OCI-LY1 (cell line): Measurements from ENCODE around the gene TMEM89.

ENCODE experiments used
- H2AFZ ChIP-seq: fragments of 200-600 bp; sonication (generic), shearing (Covaris generic); 2 replicates; pipeline ENCODE4 v1.6.0; 2014; ENCODE audit warnings: antibody characterized with exemption, mild to moderate bottlenecking, low read length
- H3F3A ChIP-seq: fragments of 200-600 bp; sonication (generic), shearing (Covaris generic); 2 replicates; pipeline ENCODE4 v1.6.0; 2014; ENCODE audit warnings: mild to moderate bottlenecking, antibody characterized with exemption, low read length, moderate library complexity; ENCODE audit not compliant: insufficient read depth
- H3K27ac ChIP-seq: fragments of 200-600 bp; sonication (generic); 2 replicates; pipeline ENCODE4 v1.5.1; 2014; ENCODE audit warnings: low read length, mixed run types, mild to moderate bottlenecking, low read depth; ENCODE audit not compliant: poor library complexity, severe bottlenecking
- H3K27me3 ChIP-seq: fragments of 200-600 bp; sonication (generic); 2 replicates; pipeline ENCODE4 v1.6.0; 2014; ENCODE audit warnings: antibody characterized with exemption, mild to moderate bottlenecking, low read length, moderate library complexity; ENCODE audit not compliant: insufficient read depth
- H3K36me3 ChIP-seq: fragments of 200-600 bp; sonication (generic); 2 replicates; pipeline ENCODE4 v1.6.1; 2014; ENCODE audit warnings: mild to moderate bottlenecking, antibody characterized with exemption, low read length, moderate library complexity, mixed read lengths; ENCODE audit not compliant: insufficient read depth
- H3K4me1 ChIP-seq: fragments of 200-600 bp; sonication (generic); 2 replicates; pipeline ENCODE4 v1.5.1; 2014; ENCODE audit warnings: mild to moderate bottlenecking, low read length, moderate library complexity; ENCODE audit not compliant: insufficient read depth, severe bottlenecking
- H3K4me2 ChIP-seq: fragments of 200-600 bp; sonication (generic), shearing (Covaris generic); 2 replicates; pipeline ENCODE4 v1.6.1; 2014; ENCODE audit warnings: low read length
- H3K4me3 ChIP-seq: fragments of 200-600 bp; sonication (generic); 2 replicates; pipeline ENCODE4 v1.5.1; 2014; ENCODE audit warnings: low read length, low read depth, mild to moderate bottlenecking, mixed read lengths; ENCODE audit not compliant: poor library complexity, severe bottlenecking
- H3K79me2 ChIP-seq: fragments of 200-600 bp; shearing (Covaris generic); 2 replicates; pipeline ENCODE4 v1.6.1; 2016; ENCODE audit warnings: mixed run types, low read length, mixed read lengths; ENCODE audit not compliant: insufficient read depth
- H3K9ac ChIP-seq: fragments of 200-600 bp; sonication (generic), shearing (Covaris generic); 2 replicates; pipeline ENCODE4 v1.6.1; 2014; ENCODE audit warnings: mild to moderate bottlenecking, low read length, mixed read lengths
- H3K9me2 ChIP-seq: fragments of 200-600 bp; sonication (generic), shearing (Covaris generic); 2 replicates; pipeline ENCODE4 v1.6.1; 2014; ENCODE audit warnings: low read depth, mild to moderate bottlenecking, low read length, mixed read lengths
- H3K9me3 ChIP-seq: fragments of 200-600 bp; shearing (Covaris generic); 2 replicates; pipeline ENCODE4 v1.6.1; 2014; ENCODE audit warnings: low read length, mixed read lengths
- H4K20me1 ChIP-seq: fragments of 200-600 bp; sonication (generic), shearing (Covaris generic); 2 replicates; pipeline ENCODE4 v1.6.0; 2016; ENCODE audit warnings: mild to moderate bottlenecking, low read length; ENCODE audit not compliant: insufficient read depth
- CTCF ChIP-seq: fragments of 200-600 bp; sonication (generic), shearing (Covaris generic); IDR thresholded peaks from 2 replicates; pipeline ENCODE4 v1.5.1; 2017; ENCODE audit warnings: mild to moderate bottlenecking, antibody characterized with exemption, low read length, moderate library complexity, mixed read lengths
- EZH2 ChIP-seq: fragments of 200-600 bp; sonication (generic), shearing (Covaris generic); IDR thresholded peaks from 2 replicates; pipeline ENCODE4 v1.8.0; 2017; ENCODE audit warnings: borderline replicate concordance, mixed run types, mild to moderate bottlenecking, antibody characterized with exemption, low read length, moderate library complexity, mixed read lengths

Gene TMEM89

GRCh38 chr3:48572517-48572916 lies 49.1 kb downstream of the TMEM89 start:
- H3K9me2 ChIP-seq, result no peaks in the 10 kb centered on the region
- no peak overlapping the region for H3K4me3 ChIP-seq
- no peak overlapping the region for H3K4me2 ChIP-seq
- no peak overlapping the region for H3K27ac ChIP-seq
- H2AFZ ChIP-seq, result no peak overlapping the region
- no peaks in the 10 kb centered on the region for H3F3A ChIP-seq
- H3K36me3 ChIP-seq, result no peaks in the 10 kb centered on the region
- TF ChIP-seq EZH2 (no peak), CTCF (no peak)
- H3K4me1 ChIP-seq, result no peaks in the 10 kb centered on the region
- no peaks in the 10 kb centered on the region for H3K9me3 ChIP-seq
- H4K20me1 ChIP-seq, result no peaks in the 10 kb centered on the region
- H3K27me3 ChIP-seq, result 0 out of 2 replicates have a peak, but pooled peaks cover 6% of the 10 kb centered on the region
- no peaks in the 10 kb centered on the region for H3K79me2 ChIP-seq
- no peak overlapping the region for H3K9ac ChIP-seq

- Histone ChIP-seq H4K20me1 (no peaks in the 10 kb centered on the region), H3K36me3 (no peaks in the 10 kb centered on the region), H3K9me3 (no peaks in the 10 kb centered on the region), H3F3A (no peaks in the 10 kb centered on the region), H2AFZ (no peak overlapping the region), H3K9ac (no peak overlapping the region), H3K27ac (no peak overlapping the region), H3K4me3 (no peak overlapping the region), H3K9me2 (no peaks in the 10 kb centered on the region), H3K4me2 (no peak overlapping the region), H3K79me2 (no peaks in the 10 kb centered on the region), H3K27me3 (0 out of 2 replicates have a peak, but pooled peaks cover 6% of the 10 kb centered on the region), H3K4me1 (no peaks in the 10 kb centered on the region)
- TF ChIP-seq CTCF (no peak), EZH2 (no peak)
These were observed 49.6 kb downstream of the TMEM89 start for GRCh38 chr3:48571938-48572337.
